Posterior vena cava (tissue), 2 donors: Measurements from ENCODE around the gene EPHB1. TPM values are rescaled to one million over a fixed set of nuclear protein-coding genes. Genes with fewer than 3 reads are reported as not detected.

Experiments
- DNase-seq: peaks from one replicate; pipeline ENCODE4 v3.0.0-alpha.2; 2020; ENCODE audit warnings: low spot score
- intact Hi-C, 2 donors: fragments of 100-400 bp; cut with DNase I; formaldehyde crosslinking; loops; one replicate each; pipeline versions ENCODE4 v1.14.1 to v1.14.2; 2022 to 2023
- total RNA-seq, 2 donors: library from RNA; stranded (reverse); fragmentation: NEBNext Ultra II Directional; extraction: Animal tissue kit (Norgen Biotek cat#: 25700); gene quantifications; one replicate each; pipeline ENCODE4 v1.2.1, GENCODE V29; 2021
- donor health status: DM: yes; HTN: yes; CAD: no.
- donor health status: DM: yes; HTN: yes; CAD: no.

EPHB1 gene
- total RNA-seq, 2 donors from 2014 or later = 3.7 TPM

- intact Hi-C loops = no loop called here
- no peak for DNase-seq
Observed at GRCh38 chr3:134836921-134837320, 41.9 kb downstream of the EPHB1 start.

GRCh38 chr3:134838599-134838998, 43.5 kb downstream of the EPHB1 start:
- intact Hi-C loops = no loop called here
- no peak for DNase-seq

GRCh38 chr3:134839422-134839821, 44.4 kb downstream of the EPHB1 start:
- no peak for DNase-seq
- intact Hi-C loops = no loop called here

GRCh38 chr3:134839990-134840389, 44.9 kb downstream of the EPHB1 start:
- no peak for DNase-seq

GRCh38 chr3:134840459-134840858, 45.4 kb downstream of the EPHB1 start:
- no peak for DNase-seq
- intact Hi-C loops = no loop called here

More at GRCh38 chr3:134839990-134840389, 44.9 kb downstream of the EPHB1 start:
- intact Hi-C loops = no loop called here

GRCh38 chr3:134846084-134846483, 51.0 kb downstream of the EPHB1 start:
- no peak for DNase-seq
- intact Hi-C loops = loop anchor here in 1 of 2 donors (5.0 kb wide), 1 partner anchor 51 kb away; no protein-coding TSS in a partner anchor

- intact Hi-C loops = loop anchor here in 1 of 2 donors (5.0 kb wide), 1 partner anchor 50 kb away; no protein-coding TSS in a partner anchor
- DNase-seq = no peak
Observed at GRCh38 chr3:134846911-134847317, 51.9 kb downstream of the EPHB1 start.

- DNase-seq = no peak
- intact Hi-C loops = loop anchor here in 1 of 2 donors (5.0 kb wide), 1 partner anchor 50 kb away; no protein-coding TSS in a partner anchor
Observed at GRCh38 chr3:134847349-134847748, 52.3 kb downstream of the EPHB1 start.

GRCh38 chr3:134849561-134849960, 54.5 kb downstream of the EPHB1 start:
- DNase-seq = no peak
- intact Hi-C loops = loop anchor here in 1 of 2 donors (5.0 kb wide), 1 partner anchor 48 kb away; no protein-coding TSS in a partner anchor

- intact Hi-C loops = no loop called here
Observed at GRCh38 chr3:134850761-134851160, 55.7 kb downstream of the EPHB1 start.

GRCh38 chr3:134852132-134852531, 57.1 kb downstream of the EPHB1 start:
- DNase-seq = no peak
- intact Hi-C loops = no loop called here

More at GRCh38 chr3:134850761-134851160, 55.7 kb downstream of the EPHB1 start:
- no peak for DNase-seq

GRCh38 chr3:134852893-134853351, 57.9 kb downstream of the EPHB1 start:
- DNase-seq = no peak
- intact Hi-C loops = no loop called here

GRCh38 chr3:134854254-134854653, 59.2 kb downstream of the EPHB1 start:
- DNase-seq = no peak
- intact Hi-C loops = no loop called here

GRCh38 chr3:134857356-134857755, 62.3 kb downstream of the EPHB1 start:
- intact Hi-C loops = no loop called here
- DNase-seq = no peak

- DNase-seq = no peak
- intact Hi-C loops = no loop called here
Observed at GRCh38 chr3:134857776-134858362, 62.8 kb downstream of the EPHB1 start.

GRCh38 chr3:134858441-134859035, 63.5 kb downstream of the EPHB1 start:
- DNase-seq = no peak
- intact Hi-C loops = no loop called here

GRCh38 chr3:134859341-134859740, 64.3 kb downstream of the EPHB1 start:
- intact Hi-C loops = no loop called here
- DNase-seq = no peak

GRCh38 chr3:134860141-134860540, 65.1 kb downstream of the EPHB1 start:
- intact Hi-C loops = no loop called here
- no peak for DNase-seq

- intact Hi-C loops = no loop called here
- DNase-seq = no peak
Observed at GRCh38 chr3:134863915-134864314, 68.9 kb downstream of the EPHB1 start.

- no peak for DNase-seq
Observed at GRCh38 chr3:134864636-134865035, 69.6 kb downstream of the EPHB1 start.

GRCh38 chr3:134867277-134867676, 72.2 kb downstream of the EPHB1 start:
- DNase-seq = no peak
- intact Hi-C loops = no loop called here

More at GRCh38 chr3:134864636-134865035, 69.6 kb downstream of the EPHB1 start:
- intact Hi-C loops = no loop called here
